Activated CD4-positive, CD25-positive, alpha-beta regulatory T cell treated with anti-CD3 and anti-CD28 coated beads, Interleukin-2, amount 50 U/mL, for 16 hours (primary cell): ENCODE measurements around the gene CRX.
"Not testable (repeated sequence)": the region's sequence is repeated elsewhere in the genome, so short reads cannot be mapped to it uniquely, and the experiment has no call there.

Experiments
- DNase-seq: peaks from one replicate; pipeline ENCODE4 v3.0.0-alpha.2; 2020; ENCODE audit warnings: low read depth, low spot score

The CRX gene

DNA sequence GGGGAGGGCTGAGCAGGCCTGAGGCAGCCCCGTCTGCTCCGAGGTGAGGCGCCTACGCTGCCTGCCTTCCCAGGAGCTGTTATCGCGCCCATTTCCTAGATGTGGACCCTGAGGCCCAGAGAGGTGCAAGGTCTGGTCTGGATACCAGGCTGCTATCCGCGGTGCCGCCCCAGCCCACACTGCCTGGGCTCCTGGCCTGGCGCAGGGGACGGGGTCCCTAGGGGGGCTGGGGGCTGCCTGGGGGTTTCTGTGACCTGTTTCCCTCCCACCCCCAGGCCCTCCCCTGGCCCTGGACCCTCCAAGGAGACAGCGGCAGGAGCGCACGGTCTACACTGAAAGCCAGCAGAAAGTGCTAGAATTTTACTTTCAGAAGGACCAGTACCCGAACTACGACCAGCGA, 38.1 kb downstream of the CRX start:
- DNase-seq: not testable (repeated sequence)

DNA sequence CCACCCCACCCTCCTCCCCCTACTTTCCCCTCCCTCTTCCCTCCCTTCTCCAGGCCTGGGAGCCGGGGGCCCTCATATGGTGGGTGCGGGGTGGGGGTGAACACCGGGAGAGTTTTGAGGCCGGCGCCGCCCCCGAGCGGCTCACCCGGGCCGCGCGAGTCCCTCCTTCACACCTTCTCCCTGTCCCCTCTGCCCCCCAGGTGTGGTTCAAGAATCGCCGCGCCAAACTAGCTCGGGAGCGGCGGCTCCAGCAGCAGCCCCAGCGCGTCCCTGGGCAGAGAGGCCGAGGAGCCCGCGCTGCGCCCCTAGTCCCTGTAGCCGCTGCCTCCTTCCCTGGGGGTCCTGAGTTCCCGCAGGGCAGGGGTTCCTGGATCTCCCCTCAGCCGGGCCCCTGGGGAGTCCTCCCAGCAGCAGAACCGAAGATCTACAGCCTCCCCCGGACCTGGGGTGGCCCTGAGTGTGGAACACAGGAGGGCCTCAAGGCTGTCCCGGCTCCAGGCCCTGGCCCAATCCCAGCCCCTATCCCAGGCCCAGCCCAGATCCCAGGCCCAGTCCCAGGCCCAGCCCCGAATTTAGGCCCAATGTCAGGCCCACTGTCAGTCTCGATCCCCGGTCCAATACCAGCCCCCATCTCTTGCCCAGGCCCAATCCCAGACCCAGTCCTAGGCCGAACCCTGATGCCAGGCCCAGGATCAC, 39.0 kb downstream of the CRX start:
- no peak for DNase-seq

DNA sequence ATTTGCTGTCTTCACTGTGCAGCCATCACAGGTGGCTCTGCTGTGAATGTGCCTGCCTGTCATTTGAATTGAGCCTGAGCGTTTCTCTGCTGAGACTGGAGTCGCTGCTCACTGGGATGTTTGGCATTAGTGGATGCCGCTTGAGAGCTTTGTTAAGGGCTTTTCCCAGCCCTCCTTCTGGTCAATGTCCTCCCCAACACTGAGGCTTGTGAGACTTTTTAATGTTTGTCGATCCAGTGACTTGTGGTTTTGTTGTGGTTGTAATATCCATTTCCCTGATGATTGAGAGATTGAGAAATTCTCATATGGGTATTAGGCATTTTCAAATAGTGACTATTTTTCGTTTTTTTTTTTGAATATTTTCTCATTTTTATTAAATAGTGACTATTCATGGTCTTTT, 39.9 kb downstream of the CRX start:
- DNase-seq: no peak

DNA sequence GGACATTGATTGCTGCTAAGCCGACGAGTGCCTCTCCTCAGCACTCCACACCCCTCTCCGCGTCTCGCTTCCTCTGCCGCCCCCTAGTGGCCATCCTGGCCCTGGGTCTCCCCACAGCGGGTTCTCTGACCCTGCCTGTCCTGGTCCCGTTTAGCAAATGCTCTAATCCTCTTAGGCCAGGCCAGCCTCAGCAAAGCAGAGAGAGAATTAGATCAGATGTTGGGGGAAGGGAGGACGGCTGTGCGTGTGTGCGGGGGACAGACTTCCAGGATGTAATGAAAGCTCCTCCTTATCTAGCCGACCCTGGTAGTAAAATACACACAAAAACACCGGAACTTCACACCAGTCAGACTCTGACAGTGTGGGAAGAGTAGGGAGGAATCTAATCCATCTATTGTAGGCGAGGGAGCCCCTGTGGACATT, 41.8 kb downstream of the CRX start:
- peak; percentile 75 for DNase-seq

DNA sequence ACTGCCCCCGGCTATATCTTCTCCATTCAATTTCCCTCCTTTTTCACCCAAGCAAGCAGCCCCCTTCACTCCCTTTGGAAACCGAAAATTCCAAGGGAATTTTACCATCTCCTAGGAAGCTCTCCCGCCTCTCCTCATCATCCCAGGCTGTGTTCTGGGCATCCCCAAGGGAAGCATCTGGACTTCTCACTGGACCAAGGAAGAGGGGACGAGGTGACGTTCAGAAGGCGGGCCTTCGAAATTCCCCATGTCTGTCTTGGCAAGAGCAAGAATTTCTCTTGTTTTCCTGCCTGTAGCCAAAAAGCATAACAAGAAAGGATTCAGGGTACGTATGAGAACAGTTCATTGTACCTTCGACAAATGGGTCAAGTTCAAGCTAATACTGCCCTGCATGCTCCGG, 43.4 kb downstream of the CRX start:
- no peak for DNase-seq

DNA sequence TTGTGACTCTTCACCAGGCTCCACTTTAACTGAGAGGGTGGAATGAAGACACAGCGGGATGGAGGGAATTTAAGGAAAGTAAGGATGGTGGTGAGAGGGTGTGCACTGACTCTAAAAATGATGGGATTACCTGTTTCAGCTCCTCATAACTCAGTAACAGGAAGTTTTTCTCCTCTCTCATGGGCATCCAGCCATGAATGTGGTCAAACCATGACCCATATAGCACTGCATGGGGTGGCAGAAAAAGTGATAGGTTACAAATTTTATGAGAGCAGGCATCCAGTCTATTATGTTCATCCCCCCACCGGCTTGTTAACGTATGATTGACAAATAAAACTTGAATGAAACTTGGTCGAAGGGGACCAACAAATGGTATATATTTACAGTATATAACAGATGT, 57.2 kb downstream of the CRX start:
- no peak for DNase-seq

DNA sequence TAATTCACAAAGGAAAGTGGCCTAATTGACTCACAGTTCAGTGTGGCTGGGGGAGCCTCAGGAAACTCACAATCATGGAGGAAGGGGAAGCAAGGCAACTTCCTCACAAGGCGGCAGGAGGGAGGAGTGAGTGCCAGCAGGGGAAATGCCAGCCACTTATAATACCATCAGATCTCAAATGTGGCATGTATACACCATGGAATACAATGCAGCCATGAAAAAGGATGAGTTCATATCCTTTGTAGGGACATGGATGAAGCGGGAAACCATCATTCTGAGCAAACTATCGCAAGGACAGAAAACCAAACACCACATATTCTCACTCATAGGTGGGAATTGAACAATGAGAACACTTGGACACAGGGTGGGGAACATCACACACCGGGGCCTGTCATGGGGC, 57.6 kb downstream of the CRX start:
- DNase-seq: not testable (repeated sequence)

DNA sequence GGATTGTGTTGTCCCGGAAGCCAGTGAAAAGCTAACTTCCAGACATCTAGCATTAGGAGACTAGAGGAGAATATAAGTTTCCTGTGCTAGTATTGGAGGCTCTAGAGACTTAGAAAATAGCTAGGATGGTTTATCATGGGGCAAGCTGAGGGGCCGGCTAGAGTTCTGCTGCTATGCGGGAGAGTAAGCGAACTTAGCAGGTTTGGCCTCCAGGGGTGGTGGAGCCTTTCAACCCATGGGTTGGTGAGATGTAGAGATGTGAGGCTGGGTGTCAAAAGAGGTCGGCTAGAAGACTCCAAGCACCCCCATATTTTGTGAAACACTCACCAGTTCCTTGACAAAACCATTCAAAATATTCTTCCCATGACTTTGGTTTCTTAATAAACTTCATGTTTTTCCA, 60.0 kb downstream of the CRX start:
- DNase-seq: no peak

DNA sequence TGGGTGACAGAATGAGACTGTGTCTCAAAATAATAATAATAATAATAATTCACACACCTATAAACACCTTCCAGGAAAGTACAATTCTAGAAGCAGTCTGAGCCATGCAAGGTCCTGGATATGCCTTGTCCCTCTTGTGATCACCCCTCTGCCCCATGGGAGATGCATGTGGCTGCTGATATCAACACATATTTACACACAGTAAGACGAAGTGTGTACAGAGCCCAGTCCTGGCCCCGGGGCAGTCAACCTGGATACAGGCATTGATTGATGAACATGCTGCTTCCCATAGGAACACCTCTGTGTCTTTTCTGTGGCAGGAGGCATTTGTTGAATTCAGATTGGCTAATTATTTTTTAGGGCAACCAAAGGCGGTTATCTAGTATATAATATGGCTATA, 61.2 kb downstream of the CRX start:
- DNase-seq: no peak

DNA sequence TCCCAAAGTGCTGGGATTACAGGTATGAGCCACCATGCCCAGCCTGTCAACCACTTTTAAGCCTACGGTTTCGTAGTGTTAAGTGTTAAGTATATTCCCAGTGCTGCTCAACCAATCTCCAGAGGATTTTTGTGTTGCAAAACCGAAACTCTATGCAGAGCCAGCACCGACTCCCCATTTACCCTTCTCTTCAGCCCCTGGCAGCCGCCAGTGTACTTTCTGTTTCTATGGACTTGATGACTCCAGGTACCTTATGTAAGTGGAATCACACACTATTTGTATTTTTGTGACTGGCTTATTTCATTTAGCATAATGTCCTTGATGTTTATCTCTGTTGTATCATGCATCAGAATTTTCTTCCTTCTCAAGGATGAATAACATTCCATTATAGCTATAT, 63.3 kb downstream of the CRX start:
- DNase-seq: no peak

DNA sequence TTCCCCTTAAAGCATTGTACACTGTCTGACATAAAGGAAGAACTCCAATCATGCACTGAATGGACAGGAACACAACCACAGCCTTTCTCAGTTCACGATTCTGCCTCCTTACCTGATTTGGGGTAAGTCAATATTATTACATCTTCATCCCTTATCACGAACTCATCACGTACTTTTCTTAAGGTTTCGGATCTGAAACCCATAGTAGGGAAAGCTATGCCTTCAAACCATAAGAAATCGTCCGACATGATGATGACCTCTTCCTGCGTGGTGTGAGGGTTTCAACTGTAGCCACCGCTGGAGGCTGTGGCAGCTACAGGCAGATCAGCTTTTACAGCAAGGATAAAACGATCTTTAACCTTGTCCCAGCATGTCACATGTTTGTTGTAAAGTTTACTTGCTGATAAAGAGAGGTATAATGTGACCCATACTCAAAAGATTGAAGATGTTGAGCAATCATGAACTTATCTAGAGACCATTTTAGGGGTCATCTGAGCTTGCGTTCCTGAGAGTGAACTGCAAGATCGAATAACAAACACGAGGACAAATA, 64.3 kb downstream of the CRX start, which contains the start of gene SULT2A1:
Gene SULT2A1, minus strand, starts transcription at position 306 of the 550 bp plus-strand sequence. Its CDS starts 58 bp downstream, at position 248.
- no peak for DNase-seq

DNA sequence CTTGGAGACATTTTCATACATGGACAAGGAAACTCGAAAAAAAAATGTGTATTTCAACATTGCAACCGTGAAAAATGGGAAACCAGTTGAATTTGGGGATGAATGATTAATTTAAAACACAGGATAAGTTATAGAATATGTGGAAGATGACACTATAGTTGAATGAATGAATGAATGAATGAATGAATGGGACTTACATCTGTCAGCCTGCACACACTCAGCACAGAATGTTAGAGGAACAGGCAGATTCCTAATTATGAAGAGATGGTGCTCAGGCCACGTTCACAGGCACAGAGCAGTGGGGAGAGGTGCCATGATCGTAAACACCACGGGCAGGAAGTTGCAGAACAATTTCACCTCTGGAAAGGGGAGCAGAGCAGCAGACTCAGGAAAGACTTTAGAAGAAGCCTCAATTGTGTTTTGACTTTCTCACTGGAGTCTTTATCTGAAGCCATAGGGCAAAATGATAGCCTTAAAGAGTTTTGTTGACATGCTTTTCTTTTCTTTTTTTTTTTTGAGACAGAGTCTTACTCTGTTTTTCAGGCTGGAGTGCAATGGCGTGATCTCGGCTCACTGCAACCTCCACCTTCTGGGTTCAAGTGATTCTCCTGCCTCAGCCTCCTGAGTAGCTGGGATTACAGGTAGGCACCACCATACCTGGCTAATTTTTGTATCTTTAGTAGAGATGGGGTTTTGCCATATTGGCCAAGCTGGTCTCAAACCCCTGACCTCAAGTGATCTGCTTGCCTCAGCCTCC, 69.3 kb downstream of the CRX start:
- DNase-seq: no peak

DNA sequence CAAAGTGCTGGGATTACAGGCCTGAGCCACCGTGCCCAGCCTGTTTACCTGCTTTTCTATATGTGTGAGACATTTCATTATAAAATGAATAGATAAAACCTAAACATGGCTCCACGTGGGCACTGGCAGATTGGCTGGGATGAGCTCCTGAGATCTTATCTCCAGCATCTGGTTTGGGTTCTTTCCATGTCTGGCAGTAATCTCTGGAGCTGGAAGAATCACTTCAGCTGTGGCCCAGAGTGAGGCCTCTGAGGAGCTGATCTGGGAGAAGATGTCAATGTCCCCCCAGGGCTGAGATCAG, 69.8 kb downstream of the CRX start:
- DNase-seq: no peak

DNA sequence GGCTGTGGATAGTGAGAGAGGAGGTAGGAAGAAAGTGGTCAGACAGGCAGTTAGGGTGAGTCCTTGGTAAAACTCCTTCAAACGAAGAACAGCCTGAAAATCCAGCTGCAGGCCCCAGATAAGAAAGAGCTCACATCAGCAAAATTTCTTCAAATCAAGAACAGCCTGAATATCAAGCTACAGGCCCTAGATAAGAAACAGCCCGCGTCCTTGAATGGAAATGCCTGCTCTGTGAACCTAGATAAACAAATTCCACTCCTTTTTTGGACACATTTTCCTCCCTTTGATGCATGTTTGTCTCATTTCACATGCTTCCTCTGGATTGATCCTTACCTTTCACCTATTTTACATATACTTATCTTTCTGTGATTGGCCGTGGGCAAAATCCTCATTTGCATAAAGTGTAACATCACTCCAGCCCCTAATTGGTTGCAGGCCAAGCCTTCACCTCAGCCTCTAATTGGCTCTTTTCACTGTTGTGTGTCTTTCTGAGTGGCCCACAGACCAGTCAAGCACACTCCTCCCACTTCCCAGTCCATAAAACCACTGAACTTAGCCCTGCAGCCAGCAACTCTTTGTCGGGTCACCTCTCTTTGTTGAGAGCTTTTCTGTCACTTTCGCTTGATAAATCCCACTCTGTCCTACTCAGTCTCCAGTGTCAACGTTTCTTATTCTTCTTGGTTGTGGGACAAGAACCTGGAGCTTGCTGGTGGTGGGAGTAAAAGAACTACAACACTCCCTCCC, 70.4 kb downstream of the CRX start:
- DNase-seq: no peak
